H54 (cell line): Measurements from ENCODE around the gene STK17B.
"Not testable (repeated sequence)": the region's sequence is repeated elsewhere in the genome, so short reads cannot be mapped to it uniquely, and the experiment has no call there.

ENCODE experiments used
- DNase-seq: peaks from one replicate; pipeline ENCODE4 v3.0.0; 2011; ENCODE audit warnings: low spot score, mixed read lengths; ENCODE audit not compliant: insufficient read length
- FAIRE-seq: peaks from 3 replicates; lab custom pipeline; 2011; peaks lifted over from hg19 to GRCh38; lab: Jason Lieb, UNC
- POLR2A ChIP-seq: IDR thresholded peaks from 2 replicates; pipeline ENCODE4 v1.6.1; 2011; ENCODE audit warnings: low read depth, mild to moderate bottlenecking, low read length

Gene STK17B

GRCh38 chr2:196200557-196200956 lies 29.2 kb upstream of the STK17B start:
- peak; percentile 15 for FAIRE-seq
- no peak for TF ChIP-seq POLR2A
- DNase-seq = no peak

GRCh38 chr2:196195758-196196157 lies 24.4 kb upstream of the STK17B start:
- no peak for TF ChIP-seq POLR2A
- no peak for FAIRE-seq

GRCh38 chr2:196195302-196195701 lies 23.9 kb upstream of the STK17B start:
- DNase-seq (no peak), FAIRE-seq (no peak)
- no peak for TF ChIP-seq POLR2A

More at GRCh38 chr2:196195758-196196157, 24.4 kb upstream of the STK17B start:
- no peak for DNase-seq

GRCh38 chr2:196191541-196191940 lies 20.2 kb upstream of the STK17B start:
- no peak for DNase-seq
- TF ChIP-seq POLR2A = no peak
- no peak for FAIRE-seq

- FAIRE-seq = no peak
- no peak for DNase-seq
- no peak for TF ChIP-seq POLR2A
These were observed 16.6 kb upstream of the STK17B start for GRCh38 chr2:196187898-196188458.

- not testable (repeated sequence) for DNase-seq, FAIRE-seq
These were observed 15.9 kb upstream of the STK17B start for GRCh38 chr2:196187175-196187700.

- DNase-seq (no peak), FAIRE-seq (no peak)
- TF ChIP-seq POLR2A = no peak
These were observed 15.0 kb upstream of the STK17B start for GRCh38 chr2:196186266-196186980.

- DNase-seq = no peak
- no peak for TF ChIP-seq POLR2A
- FAIRE-seq = no peak
These were observed 13.5 kb upstream of the STK17B start for GRCh38 chr2:196184921-196185320.

- TF ChIP-seq POLR2A = no peak
- FAIRE-seq = no peak
- DNase-seq = no peak
These were observed 12.3 kb upstream of the STK17B start for GRCh38 chr2:196183528-196184231.

GRCh38 chr2:196183172-196183473 lies 11.7 kb upstream of the STK17B start:
- FAIRE-seq (no peak), DNase-seq (no peak)
- TF ChIP-seq POLR2A = no peak

- FAIRE-seq (no peak), DNase-seq (no peak)
- TF ChIP-seq POLR2A = no peak
These were observed 11.2 kb upstream of the STK17B start for GRCh38 chr2:196182439-196183171.

GRCh38 chr2:196181484-196181883 lies 10.1 kb upstream of the STK17B start:
- DNase-seq (no peak), FAIRE-seq (no peak)

GRCh38 chr2:196177124-196177523 lies 5.7 kb upstream of the STK17B start:
- no peak for FAIRE-seq
- no peak for DNase-seq
- no peak for TF ChIP-seq POLR2A

More at GRCh38 chr2:196181484-196181883, 10.1 kb upstream of the STK17B start:
- TF ChIP-seq POLR2A = no peak
